WTC11 (cell line): ENCODE measurements around the gene SGIP1.

Experiments
- ATF3 ChIP-seq: sonication (generic); formaldehyde crosslinking; conservative IDR thresholded peaks from 2 replicates; pipeline ENCODE4 v1.8.1; 2022; ENCODE audit warnings: mild to moderate bottlenecking, missing genetic modification reagents
- FOXJ3 ChIP-seq: sonication (generic); formaldehyde crosslinking; IDR thresholded peaks from 2 replicates; pipeline ENCODE4 v1.9.0; 2021; ENCODE audit warnings: missing genetic modification reagents, mild to moderate bottlenecking, borderline replicate concordance
- IRF1 ChIP-seq: sonication (generic); formaldehyde crosslinking; IDR thresholded peaks from 2 replicates; pipeline ENCODE4 v1.8.0; 2023; ENCODE audit warnings: missing genetic modification reagents
- IRF2 ChIP-seq: sonication (generic); formaldehyde crosslinking; IDR thresholded peaks from 2 replicates; pipeline ENCODE4 v1.8.0; 2022; ENCODE audit warnings: low read depth, missing genetic modification reagents, borderline replicate concordance
- MAX ChIP-seq: sonication (generic); formaldehyde crosslinking; IDR thresholded peaks from 2 replicates; pipeline ENCODE4 v1.8.0; 2022; ENCODE audit warnings: mild to moderate bottlenecking, missing genetic modification reagents
- NFATC4 ChIP-seq: fragments of 250-450 bp; sonication (Bioruptor Pico); IDR thresholded peaks from 2 replicates; pipeline ENCODE4 v1.9.0; 2021; ENCODE audit warnings: mild to moderate bottlenecking
- SMAD4 ChIP-seq: sonication (generic); formaldehyde crosslinking; IDR thresholded peaks from 2 replicates; pipeline ENCODE4 v1.8.0; 2022; ENCODE audit warnings: mild to moderate bottlenecking, missing genetic modification reagents
- TF ChIP-seq, protein P1 (sequence below): fragments of 200-600 bp; IDR thresholded peaks from 2 replicates; pipeline ENCODE4 v1.8.0; 2022; ENCODE audit warnings: antibody characterized with exemption
- TF ChIP-seq, protein P2 (sequence below): sonication (generic); formaldehyde crosslinking; IDR thresholded peaks from 2 replicates; pipeline ENCODE4 v1.8.0; 2023; ENCODE audit warnings: missing genetic modification reagents, mild to moderate bottlenecking, borderline replicate concordance
- TF ChIP-seq, protein P3 (sequence below): sonication (generic); formaldehyde crosslinking; IDR thresholded peaks from 2 replicates; pipeline ENCODE4 v1.8.1; 2022; ENCODE audit warnings: low read depth, missing genetic modification reagents, borderline replicate concordance
- TF ChIP-seq, protein P4 (sequence below): sonication (generic); formaldehyde crosslinking; IDR thresholded peaks from 2 replicates; pipeline ENCODE4 v1.8.1; 2023; ENCODE audit warnings: mild to moderate bottlenecking, missing genetic modification reagents, moderate library complexity

DNA sequence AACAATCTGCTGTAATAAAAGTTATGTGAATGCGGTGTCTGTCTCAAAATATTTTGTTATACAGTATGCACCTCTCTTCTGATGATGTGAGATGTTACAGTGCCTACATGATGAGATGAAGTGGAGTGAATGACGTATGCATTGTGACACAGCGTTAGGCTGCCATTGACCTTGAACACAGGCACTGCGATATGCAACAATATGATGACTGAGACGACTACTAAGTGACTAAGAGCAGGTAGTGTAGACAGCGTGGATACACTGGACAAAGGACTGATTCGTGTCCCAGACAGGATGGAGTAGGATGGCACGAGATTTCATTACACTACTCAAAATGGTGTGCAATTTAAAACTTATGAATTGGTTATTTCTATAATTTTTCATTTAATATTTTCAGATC is 8.4 kb downstream of the SGIP1 start:
- TF ChIP-seq, protein P1, sequence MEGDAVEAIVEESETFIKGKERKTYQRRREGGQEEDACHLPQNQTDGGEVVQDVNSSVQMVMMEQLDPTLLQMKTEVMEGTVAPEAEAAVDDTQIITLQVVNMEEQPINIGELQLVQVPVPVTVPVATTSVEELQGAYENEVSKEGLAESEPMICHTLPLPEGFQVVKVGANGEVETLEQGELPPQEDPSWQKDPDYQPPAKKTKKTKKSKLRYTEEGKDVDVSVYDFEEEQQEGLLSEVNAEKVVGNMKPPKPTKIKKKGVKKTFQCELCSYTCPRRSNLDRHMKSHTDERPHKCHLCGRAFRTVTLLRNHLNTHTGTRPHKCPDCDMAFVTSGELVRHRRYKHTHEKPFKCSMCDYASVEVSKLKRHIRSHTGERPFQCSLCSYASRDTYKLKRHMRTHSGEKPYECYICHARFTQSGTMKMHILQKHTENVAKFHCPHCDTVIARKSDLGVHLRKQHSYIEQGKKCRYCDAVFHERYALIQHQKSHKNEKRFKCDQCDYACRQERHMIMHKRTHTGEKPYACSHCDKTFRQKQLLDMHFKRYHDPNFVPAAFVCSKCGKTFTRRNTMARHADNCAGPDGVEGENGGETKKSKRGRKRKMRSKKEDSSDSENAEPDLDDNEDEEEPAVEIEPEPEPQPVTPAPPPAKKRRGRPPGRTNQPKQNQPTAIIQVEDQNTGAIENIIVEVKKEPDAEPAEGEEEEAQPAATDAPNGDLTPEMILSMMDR = no peak
- TF ChIP-seq, protein P2, sequence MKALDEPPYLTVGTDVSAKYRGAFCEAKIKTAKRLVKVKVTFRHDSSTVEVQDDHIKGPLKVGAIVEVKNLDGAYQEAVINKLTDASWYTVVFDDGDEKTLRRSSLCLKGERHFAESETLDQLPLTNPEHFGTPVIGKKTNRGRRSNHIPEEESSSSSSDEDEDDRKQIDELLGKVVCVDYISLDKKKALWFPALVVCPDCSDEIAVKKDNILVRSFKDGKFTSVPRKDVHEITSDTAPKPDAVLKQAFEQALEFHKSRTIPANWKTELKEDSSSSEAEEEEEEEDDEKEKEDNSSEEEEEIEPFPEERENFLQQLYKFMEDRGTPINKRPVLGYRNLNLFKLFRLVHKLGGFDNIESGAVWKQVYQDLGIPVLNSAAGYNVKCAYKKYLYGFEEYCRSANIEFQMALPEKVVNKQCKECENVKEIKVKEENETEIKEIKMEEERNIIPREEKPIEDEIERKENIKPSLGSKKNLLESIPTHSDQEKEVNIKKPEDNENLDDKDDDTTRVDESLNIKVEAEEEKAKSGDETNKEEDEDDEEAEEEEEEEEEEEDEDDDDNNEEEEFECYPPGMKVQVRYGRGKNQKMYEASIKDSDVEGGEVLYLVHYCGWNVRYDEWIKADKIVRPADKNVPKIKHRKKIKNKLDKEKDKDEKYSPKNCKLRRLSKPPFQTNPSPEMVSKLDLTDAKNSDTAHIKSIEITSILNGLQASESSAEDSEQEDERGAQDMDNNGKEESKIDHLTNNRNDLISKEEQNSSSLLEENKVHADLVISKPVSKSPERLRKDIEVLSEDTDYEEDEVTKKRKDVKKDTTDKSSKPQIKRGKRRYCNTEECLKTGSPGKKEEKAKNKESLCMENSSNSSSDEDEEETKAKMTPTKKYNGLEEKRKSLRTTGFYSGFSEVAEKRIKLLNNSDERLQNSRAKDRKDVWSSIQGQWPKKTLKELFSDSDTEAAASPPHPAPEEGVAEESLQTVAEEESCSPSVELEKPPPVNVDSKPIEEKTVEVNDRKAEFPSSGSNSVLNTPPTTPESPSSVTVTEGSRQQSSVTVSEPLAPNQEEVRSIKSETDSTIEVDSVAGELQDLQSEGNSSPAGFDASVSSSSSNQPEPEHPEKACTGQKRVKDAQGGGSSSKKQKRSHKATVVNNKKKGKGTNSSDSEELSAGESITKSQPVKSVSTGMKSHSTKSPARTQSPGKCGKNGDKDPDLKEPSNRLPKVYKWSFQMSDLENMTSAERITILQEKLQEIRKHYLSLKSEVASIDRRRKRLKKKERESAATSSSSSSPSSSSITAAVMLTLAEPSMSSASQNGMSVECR (CRISPR knock-in tag) = no peak
- TF ChIP-seq, protein P3, sequence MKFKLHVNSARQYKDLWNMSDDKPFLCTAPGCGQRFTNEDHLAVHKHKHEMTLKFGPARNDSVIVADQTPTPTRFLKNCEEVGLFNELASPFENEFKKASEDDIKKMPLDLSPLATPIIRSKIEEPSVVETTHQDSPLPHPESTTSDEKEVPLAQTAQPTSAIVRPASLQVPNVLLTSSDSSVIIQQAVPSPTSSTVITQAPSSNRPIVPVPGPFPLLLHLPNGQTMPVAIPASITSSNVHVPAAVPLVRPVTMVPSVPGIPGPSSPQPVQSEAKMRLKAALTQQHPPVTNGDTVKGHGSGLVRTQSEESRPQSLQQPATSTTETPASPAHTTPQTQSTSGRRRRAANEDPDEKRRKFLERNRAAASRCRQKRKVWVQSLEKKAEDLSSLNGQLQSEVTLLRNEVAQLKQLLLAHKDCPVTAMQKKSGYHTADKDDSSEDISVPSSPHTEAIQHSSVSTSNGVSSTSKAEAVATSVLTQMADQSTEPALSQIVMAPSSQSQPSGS = no peak
- TF ChIP-seq, protein P4, sequence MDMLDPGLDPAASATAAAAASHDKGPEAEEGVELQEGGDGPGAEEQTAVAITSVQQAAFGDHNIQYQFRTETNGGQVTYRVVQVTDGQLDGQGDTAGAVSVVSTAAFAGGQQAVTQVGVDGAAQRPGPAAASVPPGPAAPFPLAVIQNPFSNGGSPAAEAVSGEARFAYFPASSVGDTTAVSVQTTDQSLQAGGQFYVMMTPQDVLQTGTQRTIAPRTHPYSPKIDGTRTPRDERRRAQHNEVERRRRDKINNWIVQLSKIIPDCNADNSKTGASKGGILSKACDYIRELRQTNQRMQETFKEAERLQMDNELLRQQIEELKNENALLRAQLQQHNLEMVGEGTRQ = no peak
- no peak for TF ChIP-seq IRF1 (CRISPR knock-in tag)
- no peak for TF ChIP-seq MAX (CRISPR knock-in tag)
- TF ChIP-seq NFATC4 (CRISPR knock-in tag) = no peak
- TF ChIP-seq SMAD4 (CRISPR knock-in tag) = no peak
- no peak for TF ChIP-seq ATF3 (CRISPR knock-in tag)
- TF ChIP-seq IRF2 (CRISPR knock-in tag) = no peak
- TF ChIP-seq FOXJ3 (CRISPR knock-in tag) = no peak
